Thyroid gland (tissue), 4 donors: Measurements from ENCODE around the gene MTHFD1L.
"Not testable (repeated sequence)": the region's sequence is repeated elsewhere in the genome, so short reads cannot be mapped to it uniquely, and the experiment has no call there.

Experiments
- CTCF ChIP-seq, 6 experiments: fragments of 200-600 bp in 3 of 6; fragments of 450-650 bp in 3 of 6; sonication (generic) in 3 of 6; IDR thresholded peaks; one replicate each; pipeline ENCODE4 v1.5.1; 2016 to 2019; ENCODE audit warnings: antibody characterized with exemption in 6 of 6, mild to moderate bottlenecking in 2 of 6, inconsistent platforms in 1 of 6, moderate library complexity in 1 of 6
- POLR2A ChIP-seq, 2 donors: fragments of 450-650 bp; IDR thresholded peaks; one replicate each; pipeline ENCODE4 v1.6.1; 2017; ENCODE audit warnings: antibody characterized with exemption in 2 of 2, mild to moderate bottlenecking in 2 of 2, moderate library complexity in 1 of 2

- not testable (repeated sequence) for TF ChIP-seq POLR2A, CTCF (IDR thresholded peaks at IDR 0.05)
Measured at GRCh38 chr6:150828107-150828506, 37.4 kb upstream of the MTHFD1L start.
